Endodermal cell (in vitro differentiated cells): ENCODE measurements around the gene REV3L. TPM values are rescaled to one million over a fixed set of nuclear protein-coding genes. Genes with fewer than 3 reads are reported as not detected.

ENCODE experiments used
- DNase-seq: peaks from one replicate; pipeline ENCODE4 v3.0.0-alpha.2; 2017
- H3K27ac ChIP-seq: 2 replicates; pipeline ENCODE4 v1.5.1; 2013; ENCODE audit warnings: mild to moderate bottlenecking, low read depth, low read length, moderate library complexity
- H3K27me3 ChIP-seq: 2 replicates; pipeline ENCODE4 v1.6.1; 2013; ENCODE audit warnings: mild to moderate bottlenecking, low read length, moderate library complexity; ENCODE audit not compliant: insufficient read depth, control insufficient read depth, poor library complexity, severe bottlenecking
- H3K36me3 ChIP-seq: 2 replicates; pipeline ENCODE4 v1.7.0; 2013; ENCODE audit warnings: mild to moderate bottlenecking, low read length, moderate library complexity; ENCODE audit not compliant: control insufficient read depth, insufficient read depth
- H3K4me1 ChIP-seq: one replicate; pipeline ENCODE4 v1.7.0; 2013; ENCODE audit warnings: low read length; ENCODE audit not compliant: control insufficient read depth, insufficient read depth
- H3K4me3 ChIP-seq: 2 replicates; pipeline ENCODE4 v1.5.1; 2013; ENCODE audit warnings: mild to moderate bottlenecking, low read length, moderate library complexity
- H3K9ac ChIP-seq: 2 replicates; pipeline ENCODE4 v1.6.1; 2013; ENCODE audit warnings: mild to moderate bottlenecking, low read length, moderate library complexity; ENCODE audit not compliant: poor library complexity, severe bottlenecking; ENCODE audit errors: extremely low read depth
- H3K9me3 ChIP-seq: 2 replicates; pipeline ENCODE4 v1.6.1; 2013; ENCODE audit warnings: mild to moderate bottlenecking, low read length, moderate library complexity; ENCODE audit not compliant: control insufficient read depth
- H3K27ac Mint-ChIP-seq: 2 replicates; pipeline ENCODE4 v1.8.0; 2020; ENCODE audit warnings: mixed read lengths
- H3K27me3 Mint-ChIP-seq: 2 replicates; pipeline ENCODE4 v1.8.0; 2021; ENCODE audit warnings: mild to moderate bottlenecking, mixed read lengths; ENCODE audit not compliant: insufficient read depth
- H3K36me3 Mint-ChIP-seq: 2 replicates; pipeline ENCODE4 v1.8.0; 2020; ENCODE audit warnings: low read depth, mixed read lengths
- H3K4me1 Mint-ChIP-seq: 2 replicates; pipeline ENCODE4 v1.8.0; 2020; ENCODE audit warnings: mixed read lengths
- H3K4me3 Mint-ChIP-seq: 2 replicates; pipeline ENCODE4 v1.8.0; 2020; ENCODE audit warnings: mild to moderate bottlenecking, moderate library complexity, mixed read lengths
- H3K9me3 Mint-ChIP-seq: 2 replicates; pipeline ENCODE4 v1.8.0; 2020; ENCODE audit warnings: mild to moderate bottlenecking, mixed read lengths
- CTCF ChIP-seq: fragments of 200-600 bp; sonication (generic); conservative IDR thresholded peaks from 2 replicates; pipeline ENCODE4 v1.5.0; 2021; ENCODE audit warnings: antibody characterized with exemption, mild to moderate bottlenecking
- WGBS, 2 experiments: methylation state at CpG; one replicate each; pipeline versions ENCODE4 v1.1.5 to v1.1.7; 2013; ENCODE audit warnings: missing lambda C conversion rate in 2 of 2, mixed read lengths in 1 of 2; ENCODE audit not compliant: insufficient coverage in 1 of 2, insufficient read length in 1 of 2; 5-methylcytosine and 5-hydroxymethylcytosine counted together
- total RNA-seq, 2 donors: library from RNA; stranded (reverse); fragmentation: NEBNext Ultra II Directional in 1 of 2; extraction: Animal tissue kit (Norgen Biotek cat#: 25700) in 1 of 2; gene quantifications; 2 replicates in 1 of 2; 3 replicates in 1 of 2; pipeline ENCODE4 v1.2.1, GENCODE V29; 2021

Gene REV3L
- total RNA-seq, 2 donors from 2014 or later, result 19.2 to 28.1 TPM

- 90 to 100% methylated on average over 1 to 4 of the region's 4 CpGs for WGBS, 2 experiments
- no peak for TF ChIP-seq CTCF
- Mint-ChIP-seq H3K9me3 (peaks cover 2% of the 10 kb centered on the region), H3K4me3 (no peak overlapping the region), H3K27ac (no peak overlapping the region), H3K27me3 (no peaks in the 10 kb centered on the region), H3K36me3 (peaks cover 4% of the 10 kb centered on the region), H3K4me1 (no peaks in the 10 kb centered on the region)
- H3K27ac ChIP-seq, result no peak overlapping the region
- H3K9me3 ChIP-seq, result no peaks in the 10 kb centered on the region
- H3K36me3 ChIP-seq, result no peaks in the 10 kb centered on the region
- H3K4me3 ChIP-seq, result no peak overlapping the region
- DNase-seq, result no peak
- no peak overlapping the region for H3K9ac ChIP-seq
- no peaks in the 10 kb centered on the region for H3K4me1 ChIP-seq
- H3K27me3 ChIP-seq, result no peaks in the 10 kb centered on the region
These were observed 43.8 kb downstream of the REV3L start for GRCh38 chr6:111439171-111439570.

- H3K9me3 ChIP-seq, result no peaks in the 10 kb centered on the region
- TF ChIP-seq CTCF, result no peak
- WGBS, 2 experiments, result 96 to 100% methylated on average over 1 to 2 of the region's 2 CpGs
These were observed 45.4 kb downstream of the REV3L start for GRCh38 chr6:111437573-111437972.

GRCh38 chr6:111432511-111432910, 50.5 kb downstream of the REV3L start:
- peaks cover 12% of the 10 kb centered on the region for H3K4me1 Mint-ChIP-seq

More at GRCh38 chr6:111437573-111437972, 45.4 kb downstream of the REV3L start:
- Histone ChIP-seq H3K9ac (no peak overlapping the region), H3K27me3 (no peaks in the 10 kb centered on the region), H3K4me3 (no peak overlapping the region), H3K4me1 (no peaks in the 10 kb centered on the region), H3K27ac (no peak overlapping the region), H3K36me3 (no peaks in the 10 kb centered on the region)
- DNase-seq, result no peak
- Mint-ChIP-seq H3K9me3 (peaks cover 2% of the 10 kb centered on the region), H3K27ac (no peak overlapping the region), H3K27me3 (no peaks in the 10 kb centered on the region), H3K4me3 (no peak overlapping the region), H3K36me3 (peaks cover 4% of the 10 kb centered on the region), H3K4me1 (no peaks in the 10 kb centered on the region)

More at GRCh38 chr6:111432511-111432910, 50.5 kb downstream of the REV3L start:
- H3K27me3 ChIP-seq, result no peaks in the 10 kb centered on the region
- H3K36me3 ChIP-seq, result no peaks in the 10 kb centered on the region
- Mint-ChIP-seq H3K36me3 (peaks cover 8% of the 10 kb centered on the region), H3K27ac (no peak overlapping the region), H3K9me3 (peaks cover 8% of the 10 kb centered on the region), H3K27me3 (no peaks in the 10 kb centered on the region), H3K4me3 (no peak overlapping the region)
- no peak overlapping the region for H3K9ac ChIP-seq
- WGBS, 2 experiments, result 100% methylated on average over 1 of the region's 1 CpG
- peaks cover 15% of the 10 kb centered on the region for H3K9me3 ChIP-seq
- no peak for TF ChIP-seq CTCF
- no peak overlapping the region for H3K4me3 ChIP-seq
- no peak overlapping the region for H3K27ac ChIP-seq
- DNase-seq, result no peak
- H3K4me1 ChIP-seq, result no peaks in the 10 kb centered on the region
